SW480 (cell line): ENCODE measurements around the gene MAN1C1.

Experiments used
- DNase-seq: peaks from one replicate; pipeline ENCODE4 v3.0.0-alpha.2; 2016; ENCODE audit warnings: low spot score

MAN1C1 gene

DNA sequence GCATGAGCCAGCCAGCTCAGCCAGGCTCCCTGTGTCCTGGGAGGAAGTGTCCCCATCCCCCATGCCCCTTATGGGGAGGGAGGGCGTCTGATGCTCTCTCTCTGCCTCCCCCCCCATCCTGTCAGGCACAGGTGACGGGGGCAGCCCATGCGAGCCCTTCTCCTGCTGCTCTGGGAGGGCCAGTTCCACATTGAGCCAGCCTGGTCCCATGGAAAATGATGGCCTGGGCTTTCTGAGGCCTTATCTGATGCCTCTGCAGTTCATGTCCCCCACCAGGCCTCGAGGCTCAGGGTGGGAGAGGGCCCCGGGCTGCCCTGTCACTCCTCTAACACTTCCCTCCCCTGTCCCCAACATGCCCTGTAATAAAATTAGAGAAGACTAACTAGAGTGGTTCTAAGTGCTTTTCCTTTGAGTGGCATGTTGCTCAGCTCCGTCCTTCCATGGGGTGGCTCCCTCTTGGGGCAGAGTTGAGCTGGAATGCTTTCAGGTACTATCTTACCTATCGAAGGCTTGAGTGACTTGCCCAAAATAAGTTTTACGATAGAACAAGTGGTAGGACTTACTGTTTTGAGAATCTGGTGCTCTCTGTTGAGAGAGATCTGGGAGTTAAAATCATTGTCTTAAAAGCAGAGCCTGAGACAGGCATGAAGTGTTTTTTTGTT is 201.4 kb downstream of the MAN1C1 start:
- DNase-seq = no peak

- DNase-seq = no peak
These were observed 202.0 kb downstream of the MAN1C1 start for GRCh38 chr1:25818569-25818968.

- peak; percentile 82 for DNase-seq
These were observed 203.1 kb downstream of the MAN1C1 start, which contains the start of gene MTFR1L for GRCh38 chr1:25819491-25820246. Gene MTFR1L (plus strand): TSS chr1:25819954. CDS start chr1:25823105, 3,151 bp downstream.

DNA sequence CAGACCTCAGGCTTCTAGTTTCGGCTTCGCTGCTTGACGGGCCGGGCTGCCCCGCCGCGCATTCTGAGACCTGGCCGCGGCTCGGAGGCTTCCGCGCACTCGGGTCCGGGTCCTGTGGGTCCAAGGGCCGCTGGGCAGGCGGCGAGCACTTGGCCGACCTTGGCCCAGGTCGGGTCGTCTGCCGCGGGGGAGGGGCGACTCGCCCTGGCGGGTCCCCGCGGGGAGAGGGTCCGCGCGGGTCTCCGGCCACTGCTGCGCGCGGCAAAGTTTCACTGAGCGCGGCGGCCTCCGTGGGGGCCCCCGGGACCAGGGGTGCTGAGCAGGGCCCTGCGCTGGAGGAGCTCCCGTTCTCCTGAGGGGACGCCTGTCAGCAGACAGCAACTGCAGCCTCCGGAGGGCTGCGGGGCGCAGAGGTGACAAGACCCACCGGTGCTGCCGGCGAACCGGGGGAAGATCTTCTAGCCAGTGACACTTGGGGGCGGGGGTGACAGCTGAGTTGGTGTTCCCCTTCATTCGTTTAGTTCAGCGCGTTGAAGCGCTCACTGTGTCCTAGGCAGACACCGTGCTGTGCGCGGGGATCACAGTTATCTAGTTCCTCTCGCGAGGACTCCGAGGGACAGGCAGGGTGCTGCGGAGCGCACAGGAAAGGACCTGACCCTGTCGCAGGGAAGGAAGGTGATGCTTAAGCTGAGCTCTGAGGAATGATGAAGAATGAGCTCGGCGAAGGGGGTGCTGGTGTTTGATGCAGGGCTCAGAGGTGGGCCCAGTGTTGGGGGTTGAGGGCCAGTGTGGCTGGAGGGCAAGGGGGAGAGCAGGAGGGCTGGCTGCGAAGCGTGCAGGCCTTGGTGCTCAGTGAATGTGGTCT is 203.9 kb downstream of the MAN1C1 start:
- DNase-seq = peak; percentile 58

DNA sequence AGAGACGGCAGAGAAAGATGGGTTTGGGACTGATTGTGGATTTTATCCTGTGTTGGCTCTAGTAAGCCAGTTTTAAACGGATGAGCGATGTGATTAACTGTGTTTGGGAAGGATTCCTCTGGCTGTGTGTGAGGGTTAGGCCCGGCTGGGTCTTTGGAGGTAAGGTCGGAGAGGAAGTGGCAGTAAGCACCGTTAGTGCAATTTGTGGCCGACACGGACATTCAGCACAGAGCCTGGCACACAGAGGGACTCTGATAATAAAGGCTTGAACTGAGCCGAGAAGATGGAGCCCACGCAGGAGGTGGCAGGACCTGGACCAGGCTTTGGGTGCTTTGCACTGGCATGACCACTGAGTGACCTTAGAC is 204.5 kb downstream of the MAN1C1 start:
- no peak for DNase-seq

- no peak for DNase-seq
These were observed 205.1 kb downstream of the MAN1C1 start for GRCh38 chr1:25821630-25822091.

DNA sequence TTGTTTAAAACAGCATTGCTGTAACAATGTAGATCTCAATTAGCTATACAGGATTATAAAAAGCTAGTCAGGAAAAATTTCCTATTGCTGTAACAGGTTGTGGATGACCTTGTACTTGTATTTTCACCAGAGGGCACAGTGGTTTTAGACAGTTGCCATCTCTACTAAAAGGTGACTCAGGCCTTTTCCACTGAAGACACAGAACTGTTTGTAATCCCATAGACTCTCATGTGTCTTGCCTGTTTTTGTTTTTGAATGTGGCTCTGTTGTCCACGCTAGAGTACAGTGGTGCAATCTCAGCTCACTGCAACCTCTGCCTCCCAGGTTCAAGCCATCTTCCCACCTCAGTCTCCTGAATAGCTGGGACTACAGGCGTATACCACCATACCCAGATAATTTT is 209.0 kb downstream of the MAN1C1 start:
- DNase-seq = no peak

DNA sequence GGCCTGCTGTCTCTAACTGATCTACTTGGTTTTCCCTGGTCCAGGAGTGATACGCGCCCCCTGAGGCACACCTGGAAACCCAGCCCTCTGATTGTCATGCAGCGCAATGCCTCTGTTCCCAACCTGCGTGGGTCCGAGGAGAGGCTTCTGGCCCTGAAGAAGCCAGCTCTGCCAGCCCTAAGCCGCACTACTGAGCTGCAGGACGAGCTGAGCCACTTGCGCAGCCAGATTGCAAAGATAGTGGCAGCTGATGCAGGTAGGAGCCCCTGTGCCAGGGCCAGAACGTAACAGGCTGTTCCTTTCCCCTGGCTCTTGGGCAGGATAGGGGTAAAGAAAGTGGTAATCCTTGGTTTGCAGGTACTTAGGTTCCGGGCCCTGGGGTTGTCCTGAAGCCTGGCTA is 210.0 kb downstream of the MAN1C1 start:
- DNase-seq = no peak

- no peak for DNase-seq
These were observed 211.9 kb downstream of the MAN1C1 start for GRCh38 chr1:25828491-25828890.

- no peak for DNase-seq
These were observed 212.5 kb downstream of the MAN1C1 start for GRCh38 chr1:25829046-25829445.

DNA sequence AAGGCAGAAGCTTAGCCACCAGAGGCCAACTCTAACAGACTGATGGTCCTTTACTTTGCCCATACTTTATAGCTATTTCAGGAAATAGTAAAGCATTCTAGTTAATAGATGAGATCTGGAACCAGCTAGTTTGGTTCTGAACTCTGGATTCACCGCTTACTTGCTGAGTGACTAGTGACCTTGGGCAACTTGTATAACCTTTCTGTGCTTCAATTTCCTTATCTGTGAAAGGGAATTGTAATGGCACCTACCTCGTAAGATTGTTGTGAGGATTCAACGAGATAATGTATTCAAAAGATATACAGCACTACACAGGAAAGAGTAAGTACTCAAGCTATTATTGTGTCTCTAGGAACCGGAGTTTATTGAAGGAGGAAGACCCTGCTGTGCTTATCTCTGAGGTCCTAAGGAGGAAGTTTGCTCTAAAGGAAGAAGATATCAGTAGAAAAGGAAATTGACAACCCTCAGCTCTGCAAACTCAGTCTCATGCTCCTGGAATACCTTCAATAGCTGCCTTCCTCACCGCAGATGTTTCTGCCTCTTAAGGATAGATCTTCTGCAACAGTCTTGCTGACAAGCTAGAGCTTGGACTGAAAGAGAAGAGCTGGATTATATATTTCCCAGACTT is 215.1 kb downstream of the MAN1C1 start:
- DNase-seq = no peak

GRCh38 chr1:25832336-25833037 is 215.9 kb downstream of the MAN1C1 start:
- DNase-seq = no peak

DNA sequence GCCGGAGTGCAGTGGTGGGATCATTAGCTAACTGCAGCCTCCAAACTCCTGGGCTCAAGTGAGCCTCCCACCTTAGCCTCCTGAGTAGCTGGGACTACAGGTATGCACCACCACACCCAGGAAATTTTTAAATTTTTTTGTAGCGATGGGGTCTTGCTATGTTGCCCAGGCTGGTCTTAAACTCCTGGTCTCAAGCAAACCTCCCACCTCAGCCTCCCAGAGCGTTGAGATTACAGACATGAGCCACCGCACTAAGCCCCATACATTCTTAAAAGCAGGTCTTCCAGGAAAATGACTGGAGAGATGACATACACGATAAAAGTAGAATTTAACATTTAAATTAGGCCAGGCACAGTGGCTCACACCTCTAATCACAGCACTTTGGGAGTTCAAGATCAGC is 216.6 kb downstream of the MAN1C1 start:
- DNase-seq = no peak
